Frontal cortex (tissue), 4 donors: ENCODE data around the gene GTF2H1. TPM values are rescaled to one million over a fixed set of nuclear protein-coding genes. Genes with fewer than 3 reads are reported as not detected.
"Not testable (repeated sequence)": the region's sequence is repeated elsewhere in the genome, so short reads cannot be mapped to it uniquely, and the experiment has no call there.

Experiments
- DNase-seq, 2 donors: peaks; one replicate each; pipeline ENCODE4 v3.0.0; 2012; ENCODE audit warnings: low spot score in 2 of 2
- FAIRE-seq: peaks from 2 replicates; lab custom pipeline; 2012; peaks lifted over from hg19 to GRCh38; lab: Jason Lieb, UNC
- total RNA-seq: library from RNA; depleted of rRNA; stranded (reverse); fragments of >200 nt; gene quantifications from one replicate; pipeline ENCODE4 v1.2.3, GENCODE V29; 2014
- donor health status: control.
- donor health status: control.
- donor health status: control.

Gene GTF2H1
- total RNA-seq, 1 donor from 2014 or later, result 69.7 TPM

DNA sequence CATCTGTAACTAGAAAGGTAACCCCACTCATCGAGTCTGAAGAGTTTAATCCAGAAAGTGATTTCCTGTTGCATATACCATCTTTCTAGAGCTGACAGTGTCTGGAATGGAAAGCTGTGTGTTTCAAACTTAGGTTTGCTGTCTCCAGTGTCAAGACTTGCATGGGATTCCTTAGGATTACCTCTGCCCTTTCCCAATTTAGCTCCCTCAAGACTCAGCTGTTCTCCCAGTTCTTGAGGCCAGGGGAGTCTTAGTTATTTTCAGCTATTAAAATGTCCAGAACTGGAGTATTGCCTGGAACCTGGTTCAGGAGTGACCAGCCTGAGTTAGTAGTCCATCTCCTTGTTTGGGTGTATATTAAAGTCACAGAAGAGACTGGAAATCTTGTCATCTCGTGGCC, 47.0 kb downstream of the GTF2H1 start:
- FAIRE-seq (no peak), DNase-seq (no peak)

DNA sequence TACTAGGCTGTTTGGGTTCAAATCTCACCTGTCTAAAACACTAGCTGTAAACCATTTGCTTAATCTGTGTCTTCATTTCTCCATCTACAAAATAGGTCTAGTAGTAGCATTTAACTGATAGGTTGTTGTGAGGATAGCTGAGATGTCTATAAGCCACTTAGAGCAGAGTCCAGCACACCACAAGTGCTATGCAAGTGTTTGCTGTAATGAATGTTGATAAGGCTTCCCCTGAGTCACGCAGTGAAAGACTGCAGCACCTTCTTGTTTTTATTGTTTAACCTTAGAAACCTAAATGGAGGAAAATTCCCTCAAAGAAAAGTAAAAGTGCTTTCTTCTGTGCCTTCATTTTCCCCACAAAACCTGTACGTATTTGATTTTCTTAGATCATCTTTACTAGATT, 48.9 kb downstream of the GTF2H1 start:
- no peak for FAIRE-seq
- no peak for DNase-seq

DNA sequence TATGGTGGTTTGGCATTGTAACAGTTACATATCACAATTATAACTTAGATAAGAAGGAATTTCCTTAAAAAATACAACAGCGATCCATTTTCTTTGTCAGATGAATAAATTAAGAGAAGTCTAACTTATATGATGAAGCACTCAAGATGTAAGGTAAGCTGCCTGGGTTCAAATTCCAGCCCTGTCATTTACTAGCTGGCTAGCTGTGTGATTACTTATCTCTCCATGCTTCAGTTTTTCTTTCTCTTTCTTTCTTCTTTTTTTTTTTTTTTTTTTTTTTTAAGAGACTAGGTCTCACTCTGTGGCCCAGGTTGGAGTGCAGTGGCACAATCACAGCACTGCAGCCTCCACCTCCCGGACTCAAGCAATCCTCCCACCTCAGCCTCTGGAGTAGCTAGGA, 49.8 kb downstream of the GTF2H1 start:
- FAIRE-seq (no peak), DNase-seq (no peak)

DNA sequence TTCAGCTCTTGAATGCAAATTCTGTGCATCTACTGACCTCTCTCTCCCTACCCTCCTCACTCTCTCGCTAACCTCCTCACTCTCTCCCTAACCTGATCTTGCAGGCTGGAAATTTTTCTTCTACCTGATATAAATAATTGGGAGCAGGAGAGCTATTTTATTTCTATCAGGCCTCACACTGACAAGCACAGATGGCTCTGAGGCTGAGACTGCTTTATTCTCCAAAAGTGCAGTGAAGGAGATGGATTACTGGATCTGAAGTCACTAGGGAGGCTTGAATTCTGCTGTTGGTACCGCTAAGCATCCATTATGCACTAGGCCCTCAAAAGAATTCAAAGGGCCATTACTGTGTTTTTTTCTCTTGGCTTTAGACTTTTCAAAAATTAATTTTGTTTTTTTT, 52.6 kb downstream of the GTF2H1 start:
- no peak for FAIRE-seq
- DNase-seq, result no peak

DNA sequence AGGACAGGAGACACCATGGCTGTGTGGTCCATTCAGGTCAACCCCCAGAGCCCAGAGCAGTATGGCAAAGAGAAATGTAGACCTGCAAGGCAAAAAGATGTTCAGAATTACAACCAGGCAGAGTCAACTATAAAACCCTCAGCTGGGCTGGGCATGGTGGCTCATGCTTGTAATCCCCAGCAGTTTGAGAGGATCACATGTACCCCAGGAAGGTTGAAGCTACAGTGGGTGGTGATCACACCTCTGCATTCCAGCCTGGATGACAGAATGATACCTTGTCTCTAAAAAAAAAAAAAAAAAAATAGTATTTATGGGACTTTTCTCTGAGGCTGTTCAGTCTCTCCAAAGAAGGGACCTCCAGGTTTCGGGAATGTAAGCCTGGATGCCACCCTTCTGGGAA, 53.6 kb downstream of the GTF2H1 start:
- no peak for DNase-seq
- no peak for FAIRE-seq

DNA sequence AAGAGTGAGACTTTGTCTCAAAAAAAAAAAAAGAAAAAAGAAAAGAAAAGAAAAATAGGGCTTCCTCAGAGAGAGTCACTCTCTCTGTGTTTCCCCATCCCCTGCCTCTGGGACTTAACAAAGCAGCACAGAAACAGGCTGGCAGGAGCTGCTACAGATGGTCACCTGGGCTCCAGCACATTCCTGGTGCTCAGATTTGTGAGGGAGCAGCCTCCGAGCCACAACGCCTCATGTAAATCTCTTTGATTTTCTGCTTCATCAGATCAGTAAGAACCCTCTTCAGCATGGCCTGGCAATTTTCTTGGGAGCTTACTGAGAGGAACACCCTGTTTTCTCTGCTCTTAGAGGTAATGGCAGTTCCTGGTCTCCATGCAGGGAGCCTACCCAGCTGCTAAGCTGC, 56.8 kb downstream of the GTF2H1 start:
- no peak for DNase-seq
- no peak for FAIRE-seq

DNA sequence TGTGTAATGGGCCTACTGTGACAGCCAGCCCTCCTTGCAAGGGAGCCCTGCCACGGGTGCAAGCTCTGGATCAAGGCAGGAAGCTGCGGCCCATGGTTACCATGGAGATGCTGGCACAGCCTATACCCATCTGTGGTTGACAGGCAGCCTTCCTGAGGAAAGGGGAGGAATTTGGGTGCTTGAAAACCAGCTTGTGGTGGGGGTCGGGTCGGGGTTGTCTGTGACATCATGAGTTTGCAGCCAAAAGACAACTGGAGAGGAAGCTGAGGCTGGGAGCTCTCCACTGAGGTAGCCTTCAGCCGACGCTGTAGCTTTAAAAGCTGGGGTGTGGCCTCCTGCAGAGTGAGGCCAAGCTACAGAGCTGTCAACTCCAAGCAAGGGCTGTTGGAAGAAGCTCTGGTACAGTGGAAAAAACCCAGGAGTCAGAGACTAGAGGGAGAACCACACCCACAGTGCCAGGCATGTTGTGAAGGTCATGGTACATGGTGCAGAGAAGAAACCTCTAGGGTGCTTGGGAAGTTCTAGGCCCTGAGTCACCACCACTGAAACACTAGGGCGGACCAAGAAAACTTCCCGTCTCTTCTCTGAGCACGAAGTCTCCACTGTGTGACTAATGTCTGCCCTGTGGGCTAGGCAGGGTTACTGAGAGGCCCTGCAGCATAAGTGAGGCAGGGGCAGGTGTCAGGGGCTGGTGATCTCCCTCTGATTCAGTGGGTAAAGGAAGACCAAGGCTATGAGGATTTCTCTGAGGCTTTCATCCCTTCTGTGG, 61.2 kb downstream of the GTF2H1 start:
- DNase-seq, result peak in 1 of 2 donors; percentile 65
- no peak for FAIRE-seq

DNA sequence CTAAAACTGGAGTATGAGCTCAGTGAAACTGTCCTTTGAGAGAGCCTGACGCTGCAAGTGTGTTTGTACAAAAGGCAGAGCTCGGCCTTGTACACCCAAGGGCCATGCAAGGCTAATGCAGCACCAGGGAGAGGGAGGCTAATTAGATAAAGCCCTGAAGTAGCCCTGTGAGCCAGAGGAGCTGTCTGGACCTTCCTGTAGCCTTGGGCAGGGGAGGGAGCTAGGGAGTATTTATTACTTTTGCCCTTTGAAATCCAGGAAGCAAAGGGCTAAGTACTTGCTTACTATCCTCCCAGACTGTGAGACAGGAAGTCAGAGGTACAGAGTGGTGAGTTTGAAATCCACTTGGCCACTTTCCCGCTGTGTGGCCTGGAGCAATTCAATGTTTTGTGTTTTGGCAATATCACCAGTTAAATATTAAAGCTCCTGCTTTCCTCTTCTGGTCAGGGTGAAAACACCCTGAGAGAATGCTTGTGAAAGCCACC, 61.8 kb downstream of the GTF2H1 start:
- FAIRE-seq, result no peak

DNA sequence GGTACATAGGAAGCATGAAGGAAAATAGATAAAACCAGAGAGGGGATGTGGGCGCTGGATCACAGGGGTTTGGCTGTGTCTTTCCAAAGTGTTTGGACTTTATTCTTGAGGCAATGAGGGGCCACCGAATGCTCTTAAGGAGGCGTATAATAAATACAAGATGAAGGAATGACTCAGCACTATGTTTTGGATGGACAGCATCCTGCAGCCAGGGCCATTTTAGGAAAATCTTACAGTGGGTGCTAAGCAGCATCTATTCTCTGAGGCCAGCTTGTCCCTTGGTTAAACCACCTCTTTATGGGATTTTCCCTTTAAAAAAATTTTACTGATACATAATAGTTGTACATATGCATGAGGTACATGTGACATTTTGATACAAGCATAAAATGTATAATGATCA, 67.7 kb downstream of the GTF2H1 start:
- no peak for DNase-seq
- no peak for FAIRE-seq

More for the DNA sequence above, 61.8 kb downstream of the GTF2H1 start:
- peak in 1 of 2 donors; percentile 42 for DNase-seq

DNA sequence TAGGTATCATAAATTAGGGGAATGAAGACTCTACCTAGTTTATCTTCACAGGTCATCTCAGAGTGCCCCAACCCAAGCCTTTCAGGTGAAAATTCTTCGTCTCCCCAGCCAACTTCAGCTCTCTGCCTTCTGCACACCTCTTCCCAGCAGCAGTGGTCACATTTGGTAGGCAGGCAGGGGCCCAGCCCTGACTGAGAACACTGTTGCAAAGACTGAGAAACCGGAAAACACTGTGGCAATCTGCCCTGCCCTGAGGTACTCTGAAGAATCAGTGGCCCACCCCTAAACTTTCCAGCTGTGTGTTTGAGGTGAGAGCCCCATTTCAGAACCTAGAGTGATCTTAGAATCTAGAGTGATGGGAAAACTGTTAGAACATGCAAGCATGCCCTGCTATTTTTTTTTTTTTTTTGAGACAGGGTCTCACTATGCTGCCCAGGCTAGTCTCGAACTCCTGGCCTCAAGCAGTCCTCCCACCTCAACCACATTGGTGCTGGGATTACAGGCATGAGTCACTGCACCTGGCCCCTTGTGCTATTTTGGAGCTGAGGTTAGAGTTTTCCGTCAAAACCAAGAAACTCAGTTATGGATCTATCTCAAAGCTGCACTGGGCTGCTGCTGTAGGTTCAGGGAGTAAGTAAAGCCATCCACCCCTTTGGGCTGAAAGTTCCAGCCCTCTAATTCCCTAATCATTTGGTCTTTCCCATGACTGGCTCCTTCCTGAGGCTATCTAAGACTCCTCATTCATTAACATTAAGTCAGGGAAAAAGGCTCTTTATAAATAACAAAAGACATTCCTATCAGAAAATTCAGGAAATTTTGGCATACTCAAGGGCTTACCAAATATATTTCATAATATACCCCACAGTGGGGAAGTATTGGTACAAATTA, 70.3 kb downstream of the GTF2H1 start:
- DNase-seq (no peak), FAIRE-seq (no peak)

DNA sequence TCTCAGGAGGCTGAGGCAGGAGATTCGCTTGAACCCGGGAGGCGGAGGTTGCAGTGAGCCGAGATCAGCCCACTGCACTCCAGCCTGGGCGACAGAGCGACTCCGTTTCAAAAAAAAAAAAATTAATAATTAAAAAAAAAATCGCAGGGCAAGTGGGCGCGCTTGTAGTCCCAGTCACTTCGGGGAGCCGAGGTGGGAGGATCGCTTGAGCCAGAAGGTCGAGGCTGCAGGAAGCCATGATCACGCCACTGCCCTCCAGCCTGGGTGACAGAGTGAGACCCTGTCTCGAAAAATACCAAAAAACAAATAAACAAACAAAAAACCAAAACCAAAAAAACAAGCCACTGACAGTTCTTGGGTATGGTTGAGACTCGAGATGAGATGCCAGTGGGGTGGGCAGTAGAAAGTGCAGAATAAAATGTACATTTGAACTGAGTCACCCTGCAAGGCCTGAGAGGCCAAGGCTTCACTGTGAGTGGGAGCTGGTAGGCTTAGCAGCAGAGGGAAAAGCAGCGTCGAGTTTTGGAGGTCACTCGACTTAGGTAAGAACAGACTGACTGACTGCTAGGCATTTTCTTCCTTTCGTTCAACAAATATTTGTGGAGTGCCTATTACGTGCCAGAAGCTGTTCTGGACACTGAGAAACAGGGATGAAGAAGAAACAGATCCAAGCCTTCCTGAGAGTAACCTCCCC, 71.4 kb downstream of the GTF2H1 start:
- DNase-seq (peak in 1 of 2 donors; percentile 18), FAIRE-seq (no peak)

DNA sequence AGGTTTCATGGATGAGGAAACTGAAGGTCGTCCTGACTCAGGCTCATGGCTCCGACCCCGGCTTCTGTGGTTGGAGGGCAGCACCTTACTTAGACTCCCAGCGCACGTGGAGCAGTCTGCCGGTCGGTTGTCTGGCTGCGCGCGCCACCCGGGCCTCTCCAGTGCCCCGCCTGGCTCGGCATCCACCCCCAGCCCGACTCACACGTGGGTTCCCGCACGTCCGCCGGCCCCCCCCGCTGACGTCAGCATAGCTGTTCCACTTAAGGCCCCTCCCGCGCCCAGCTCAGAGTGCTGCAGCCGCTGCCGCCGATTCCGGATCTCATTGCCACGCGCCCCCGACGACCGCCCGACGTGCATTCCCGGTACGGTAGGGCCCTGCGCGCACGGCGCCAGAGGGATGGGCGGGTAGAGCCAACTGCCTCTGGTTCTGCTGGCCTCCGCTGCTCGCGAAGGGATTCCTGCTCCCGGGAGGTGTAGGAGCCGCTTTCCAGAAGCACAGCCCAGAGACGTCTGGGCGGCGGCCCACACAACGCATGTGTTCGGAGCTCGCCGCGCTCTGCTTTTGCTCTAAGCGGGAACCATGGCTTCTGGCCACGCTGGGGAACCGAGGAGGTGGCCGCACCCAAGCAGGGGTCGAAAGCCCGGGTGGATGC, 72.0 kb downstream of the GTF2H1 start, which contains the start of gene LDHA:
LDHA (plus strand) TSS at position 289 of the 653 bp plus-strand sequence. CDS start 2,280 bp downstream, outside the sequence.
- peak; percentile 81 to 89 for DNase-seq
- FAIRE-seq, result no peak

DNA sequence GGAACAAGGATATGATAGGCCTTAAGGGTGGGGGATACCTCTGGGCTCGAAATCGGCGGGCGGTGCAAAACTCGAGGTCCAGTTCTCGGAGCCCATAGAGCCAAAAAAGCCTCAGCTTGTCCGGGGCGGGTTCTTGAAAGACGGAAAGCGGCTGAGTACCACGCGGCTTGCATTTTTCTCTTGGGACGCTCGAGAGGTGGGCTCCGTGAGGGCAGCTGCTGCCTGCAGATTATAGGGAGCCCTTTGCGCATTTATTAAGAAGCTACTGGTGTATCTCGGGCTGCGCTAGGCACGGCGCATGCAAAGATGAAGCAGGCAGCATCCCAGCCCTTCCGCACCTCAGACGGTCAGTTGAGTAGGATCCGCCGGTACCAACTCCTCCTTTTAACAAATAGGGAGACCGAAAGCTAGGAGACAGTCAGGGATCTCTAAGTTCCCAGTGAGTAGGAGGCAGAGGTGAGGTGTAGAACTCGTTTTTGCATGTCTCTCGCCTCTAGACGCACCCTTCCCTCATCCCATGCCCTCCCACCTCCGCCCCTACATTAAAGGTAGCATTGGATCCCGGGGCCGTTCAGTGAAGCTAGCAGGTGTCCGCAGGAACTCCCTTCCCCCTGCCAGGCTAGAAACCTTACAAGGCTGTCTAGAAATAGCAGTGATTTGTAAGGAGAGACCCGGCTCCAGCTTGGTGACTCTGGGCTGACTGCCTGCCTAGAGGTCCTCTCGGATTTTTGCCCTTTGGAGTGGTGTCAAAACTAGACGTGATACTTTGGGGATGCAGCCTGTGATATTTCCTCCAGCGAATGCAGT, 72.8 kb downstream of the GTF2H1 start:
- no peak for FAIRE-seq

DNA sequence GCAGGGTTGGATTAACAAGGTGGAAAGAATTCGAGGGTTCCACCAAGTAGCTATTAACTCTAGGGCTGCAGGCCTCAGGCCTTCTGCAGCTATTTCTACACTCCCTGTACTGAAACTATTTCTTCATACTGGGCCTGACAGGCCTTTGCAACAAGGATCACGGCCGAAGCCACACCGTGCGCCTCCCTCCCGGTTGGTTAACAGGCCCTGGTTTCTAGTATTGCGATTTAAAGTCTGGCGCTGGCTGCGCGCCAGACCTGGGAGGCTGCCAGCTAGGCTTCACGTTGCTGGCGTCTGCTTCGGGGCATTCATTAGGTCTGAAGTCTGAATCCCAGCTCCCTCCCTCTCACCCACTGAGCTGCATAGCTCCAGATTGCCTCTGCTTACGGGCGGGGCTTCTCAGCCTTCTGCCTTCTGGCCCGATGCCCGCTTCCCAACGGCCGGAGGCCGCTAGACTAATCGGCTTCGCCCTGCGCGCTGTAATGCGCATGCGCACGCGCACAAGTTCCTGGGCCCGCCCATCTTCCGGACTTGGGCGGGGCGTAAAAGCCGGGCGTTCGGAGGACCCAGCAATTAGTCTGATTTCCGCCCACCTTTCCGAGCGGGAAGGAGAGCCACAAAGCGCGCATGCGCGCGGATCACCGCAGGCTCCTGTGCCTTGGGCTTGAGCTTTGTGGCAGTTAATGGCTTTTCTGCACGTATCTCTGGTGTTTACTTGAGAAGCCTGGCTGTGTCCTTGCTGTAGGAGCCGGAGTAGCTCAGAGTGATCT, 73.6 kb downstream of the GTF2H1 start:
- no peak for FAIRE-seq

More for the DNA sequence above, 72.8 kb downstream of the GTF2H1 start:
- DNase-seq, result peak in 1 of 2 donors; percentile 25

DNA sequence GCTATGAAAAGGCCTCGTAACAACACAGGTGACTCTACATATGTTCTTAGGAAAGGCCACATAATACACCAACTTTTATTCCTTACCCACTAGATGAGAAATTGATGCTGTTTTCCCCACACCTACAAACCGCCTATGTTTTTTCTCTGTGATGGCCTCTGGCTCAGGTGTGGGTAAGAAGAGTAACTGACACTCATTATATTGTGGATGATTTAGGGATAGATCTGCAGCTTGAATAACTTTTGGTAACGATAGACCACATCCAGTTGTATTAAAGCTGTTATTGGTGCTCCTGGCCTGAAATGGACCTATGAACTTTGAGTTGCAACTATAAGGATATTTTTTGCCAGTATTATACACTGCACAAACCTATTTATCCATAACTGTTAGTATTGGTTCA, 75.6 kb downstream of the GTF2H1 start:
- FAIRE-seq (no peak), DNase-seq (no peak)

More for the DNA sequence above, 73.6 kb downstream of the GTF2H1 start:
- peak; percentile 90 to 92 for DNase-seq

DNA sequence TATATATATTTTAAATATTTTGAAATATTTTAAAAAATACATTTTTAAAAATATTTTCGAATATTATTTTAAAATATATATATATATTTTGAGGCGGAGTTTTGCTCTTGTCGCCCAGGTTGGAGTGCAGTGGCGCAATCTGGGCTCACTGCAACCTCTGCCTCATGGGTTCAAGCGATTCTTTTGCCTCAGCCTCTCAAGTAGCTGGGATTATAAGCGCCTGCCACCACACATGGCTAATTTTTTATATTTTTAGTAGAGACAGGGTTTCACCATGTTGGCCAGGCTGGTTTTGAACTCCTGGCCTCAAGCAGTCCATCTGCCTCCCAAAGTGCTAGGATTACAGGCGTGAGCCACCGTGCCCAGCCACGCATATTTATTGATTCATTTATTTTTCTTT, 78.7 kb downstream of the GTF2H1 start:
- not testable (repeated sequence) for DNase-seq, FAIRE-seq

DNA sequence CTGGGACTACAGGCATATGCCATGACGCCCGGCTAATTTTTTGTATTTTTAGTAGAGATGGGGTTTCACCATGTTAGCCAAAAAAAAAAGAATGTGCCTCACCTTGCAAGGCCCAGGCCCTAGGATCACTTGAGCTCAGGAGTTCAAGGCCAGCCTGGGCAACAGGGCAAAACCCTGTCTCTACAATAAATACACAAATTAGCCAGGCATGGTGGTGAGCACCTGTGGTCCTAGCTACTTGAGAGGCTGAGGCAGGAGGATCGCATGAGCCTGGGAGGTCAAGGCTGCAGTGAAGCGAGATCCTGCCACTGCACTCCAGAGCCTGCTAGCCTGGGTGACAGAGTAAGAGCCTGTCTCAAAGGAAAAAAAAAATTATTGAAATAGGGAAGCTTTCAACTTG, 81.7 kb downstream of the GTF2H1 start:
- FAIRE-seq, result no peak
- no peak for DNase-seq

DNA sequence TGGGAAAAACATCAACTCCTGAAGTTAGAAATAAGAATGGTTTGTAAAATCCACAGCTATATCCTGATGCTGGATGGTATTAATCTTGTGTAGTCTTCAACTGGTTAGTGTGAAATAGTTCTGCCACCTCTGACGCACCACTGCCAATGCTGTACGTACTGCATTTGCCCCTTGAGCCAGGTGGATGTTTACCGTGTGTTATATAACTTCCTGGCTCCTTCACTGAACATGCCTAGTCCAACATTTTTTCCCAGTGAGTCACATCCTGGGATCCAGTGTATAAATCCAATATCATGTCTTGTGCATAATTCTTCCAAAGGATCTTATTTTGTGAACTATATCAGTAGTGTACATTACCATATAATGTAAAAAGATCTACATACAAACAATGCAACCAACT, 85.0 kb downstream of the GTF2H1 start:
- not testable (repeated sequence) for DNase-seq, FAIRE-seq
